ENCODE data around the gene CMTM6. TPM values are rescaled to one million over a fixed set of nuclear protein-coding genes. Genes with fewer than 3 reads are reported as not detected.

The CMTM6 gene
- total and polyA plus RNA-seq, 2 of the 13 experiments (the other 11 are each of a cell fraction or from before 2014, with no cell fraction given), result 25.6 to 55.7 TPM

DNA sequence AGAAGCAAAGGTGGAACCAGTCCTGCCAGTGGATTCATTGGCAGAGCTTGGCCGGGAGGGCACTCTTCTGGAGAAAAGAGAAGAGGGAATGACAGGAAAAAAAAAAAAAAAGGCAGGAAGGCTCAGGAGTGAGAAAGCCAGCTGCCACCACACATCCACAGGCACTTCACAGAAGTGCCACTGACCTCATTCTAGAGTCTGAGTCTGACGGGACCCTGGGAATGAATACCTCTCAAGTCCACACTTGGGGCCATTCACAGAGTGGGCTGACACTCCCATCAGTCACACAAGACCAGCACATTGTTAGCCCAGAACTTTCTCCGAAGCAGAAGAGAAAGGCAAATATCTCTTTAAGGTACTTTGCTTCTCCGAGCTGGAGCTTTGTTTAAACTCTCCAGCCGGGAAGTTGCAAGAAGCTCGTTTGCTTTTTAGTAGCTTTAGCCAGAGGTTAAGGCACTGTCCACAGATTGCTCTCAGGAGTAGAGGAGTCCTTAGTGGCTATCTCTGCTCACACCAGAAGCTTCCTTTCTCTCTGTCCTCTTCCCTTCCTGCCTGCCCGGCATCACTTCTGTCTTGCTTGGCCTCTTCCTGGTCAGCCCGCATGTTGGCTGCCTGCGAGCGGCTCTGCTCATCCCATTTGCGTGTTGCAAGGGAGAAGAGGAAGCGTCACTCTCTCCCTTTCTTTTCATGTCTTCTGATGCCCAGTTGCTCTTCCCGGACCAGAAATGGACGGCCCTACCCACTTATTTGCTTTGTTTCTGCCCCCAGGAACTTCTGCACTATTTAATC lies 53.8 kb downstream of the CMTM6 start:
- 95% methylated on average over 14 of the region's 14 CpGs for WGBS (ENCODE audit: low lambda C conversion rate)
- ATAC-seq (no peak), FAIRE-seq (no peak), DNase-seq (ENCODE audit: low spot score) (no peak)
- no peak for TF ChIP-seq SP1 (IDR thresholded peaks at IDR 0.05)
- TF ChIP-seq SP1 (CRISPR knock-in tag; IDR thresholded peaks at IDR 0.05), result no peak
- no peak for TF ChIP-seq ZNF451 (CRISPR knock-in tag; IDR thresholded peaks at IDR 0.05)
- no peak for TF ChIP-seq ZNF639 (CRISPR knock-in tag; conservative IDR thresholded peaks at IDR 0.05)
- TF ChIP-seq FIP1L1 (IDR thresholded peaks at IDR 0.05; ENCODE audit: borderline replicate concordance, insufficient read depth, low read depth, low read length), result no peak
- TF ChIP-seq ETV5 (CRISPR knock-in tag; IDR thresholded peaks at IDR 0.05; ENCODE audit: borderline replicate concordance), result no peak
- no peak for TF ChIP-seq ZNF224 (CRISPR knock-in tag; IDR thresholded peaks at IDR 0.05)
- no peak overlapping the region for H3K27ac ChIP-seq (ENCODE audit: extremely low read length, insufficient read depth, low read length)
- peaks cover 3% of the 10 kb centered on the region for H3K79me2 ChIP-seq (ENCODE audit: insufficient read depth, low read length)
- in situ Hi-C loops (cut with HindIII; ENCODE audit: extremely low pct_ligation_motif_present, low pct_unique_long_range_greater_than_20kb), result no loop called here
- no peak overlapping the region for H3K4me3 ChIP-seq (replicated peaks in 1 of 3; ENCODE audit: insufficient read depth in 1 of 3, low read depth in 2 of 3, low read length in 3 of 3)
- no peak overlapping the region for H3K4me2 ChIP-seq (ENCODE audit: low read depth, low read length)
- intact Hi-C loops (cut with micrococcal nuclease; ENCODE audit: unreplicated experiment), result no loop called here
- H4K20me1 ChIP-seq (ENCODE audit: insufficient read depth, low read length), result no peaks in the 10 kb centered on the region
- H3K27me3 ChIP-seq (ENCODE audit: control insufficient read depth in 1 of 2, insufficient read depth in 2 of 2, low read length in 2 of 2), result no peaks in the 10 kb centered on the region
- CTCF ChIA-PET (ENCODE audit: low intra/inter-chr PET ratio, low total read pairs), result no interaction called here
- H3K9ac ChIP-seq (ENCODE audit: insufficient read depth, low read depth, low read length), result no peak overlapping the region
- BruUV-seq (replicated peaks), result no TSS peak
- H2AFZ ChIP-seq (ENCODE audit: low read length), result no peak overlapping the region
- POLR2A ChIA-PET, result no interaction called here
- peaks cover 8 to 36% of the 10 kb centered on the region in 2 experiments; a peak in 4 of 5 replicates for H3K36me3 ChIP-seq (replicated peaks in 1 of 2; ENCODE audit: control insufficient read depth in 1 of 2, insufficient read depth in 2 of 2, low read length in 2 of 2)
- H3K4me1 ChIP-seq (ENCODE audit: insufficient read depth, low read length), result no peaks in the 10 kb centered on the region
- no peaks in the 10 kb centered on the region for H3K9me3 ChIP-seq (ENCODE audit: low read length)
